ENCODE data around the gene COL19A1.

Gene COL19A1

GRCh38 chr6:69953491-69953890, 87.1 kb downstream of the COL19A1 start:
- Histone ChIP-seq H3K9me3 (ENCODE audit: control insufficient read depth, low read length) (no peaks in the 10 kb centered on the region), H3K4me2 (ENCODE audit: low read length, poor library complexity, severe bottlenecking) (no peak overlapping the region), H4K8ac (ENCODE audit: low read length) (no peak overlapping the region), H3K4me1 (ENCODE audit: control insufficient read depth, insufficient read depth, low read depth, low read length) (no peaks in the 10 kb centered on the region), H2AFZ (ENCODE audit: low read depth, low read length) (no peak overlapping the region), H2BK15ac (ENCODE audit: low read depth, poor library complexity, severe bottlenecking) (no peak overlapping the region), H3K14ac (ENCODE audit: low read length in 2 of 2) (no peak overlapping the region), H3K9ac (ENCODE audit: low read length) (no peak overlapping the region), H3K4ac (ENCODE audit: low read depth in 1 of 2, low read length in 2 of 2) (no peak overlapping the region), H3K27me3 (ENCODE audit: control insufficient read depth in 1 of 2, insufficient read depth in 1 of 2, low read length in 2 of 2) (no peaks in the 10 kb centered on the region), H2BK5ac (ENCODE audit: low read depth, low read length, poor library complexity, severe bottlenecking) (no peak overlapping the region), H3K36me3 (ENCODE audit: control insufficient read depth in 1 of 2, insufficient read depth in 2 of 2, low read depth in 1 of 2, low read length in 2 of 2) (no peaks in the 10 kb centered on the region), H3K4me3 (ENCODE audit: insufficient read depth in 1 of 2, low read depth in 1 of 2, low read length in 2 of 2) (no peak overlapping the region), H3K27ac (ENCODE audit: low read length, poor library complexity, severe bottlenecking) (no peak overlapping the region), H2BK12ac (ENCODE audit: low read length in 2 of 2) (no peak overlapping the region), H3K18ac (ENCODE audit: low read depth in 1 of 2, low read length in 2 of 2) (no peak overlapping the region), H2BK120ac (ENCODE audit: low read depth, low read length) (no peak overlapping the region), H3K79me1 (replicated peaks; ENCODE audit: low read length, poor library complexity, severe bottlenecking) (no peaks in the 10 kb centered on the region), H3K23ac (ENCODE audit: low read length in 2 of 2) (no peak overlapping the region), H2AK5ac (ENCODE audit: low read length, severe bottlenecking) (no peak overlapping the region), H4K91ac (ENCODE audit: low read length) (no peak overlapping the region)
- WGBS: no CpG with 5 or more reads among the region's 1 CpG
- DNase-seq: no peak

- H3K36me3 ChIP-seq (ENCODE audit: control insufficient read depth in 1 of 2, insufficient read depth in 2 of 2, low read depth in 1 of 2, low read length in 2 of 2): no peaks in the 10 kb centered on the region
- H4K91ac ChIP-seq (ENCODE audit: low read length): no peak overlapping the region
- H4K8ac ChIP-seq (ENCODE audit: low read length): no peak overlapping the region
- H3K4me3 ChIP-seq (ENCODE audit: insufficient read depth in 1 of 2, low read depth in 1 of 2, low read length in 2 of 2): no peak overlapping the region
- no peak overlapping the region for H3K9ac ChIP-seq (ENCODE audit: low read length)
- no peak overlapping the region for H3K4me2 ChIP-seq (ENCODE audit: low read length, poor library complexity, severe bottlenecking)
- H2AK5ac ChIP-seq (ENCODE audit: low read length, severe bottlenecking): no peak overlapping the region
- no peaks in the 10 kb centered on the region for H3K4me1 ChIP-seq (ENCODE audit: control insufficient read depth, insufficient read depth, low read depth, low read length)
- no peak overlapping the region for H3K4ac ChIP-seq (ENCODE audit: low read depth in 1 of 2, low read length in 2 of 2)
- H3K27me3 ChIP-seq (ENCODE audit: control insufficient read depth in 1 of 2, insufficient read depth in 1 of 2, low read length in 2 of 2): no peaks in the 10 kb centered on the region
- no peaks in the 10 kb centered on the region for H3K79me1 ChIP-seq (replicated peaks; ENCODE audit: low read length, poor library complexity, severe bottlenecking)
- no peak overlapping the region for H2BK120ac ChIP-seq (ENCODE audit: low read depth, low read length)
- H3K23ac ChIP-seq (ENCODE audit: low read length in 2 of 2): no peak overlapping the region
- no peak overlapping the region for H2BK5ac ChIP-seq (ENCODE audit: low read depth, low read length, poor library complexity, severe bottlenecking)
- no peak overlapping the region for H3K18ac ChIP-seq (ENCODE audit: low read depth in 1 of 2, low read length in 2 of 2)
- no peaks in the 10 kb centered on the region for H3K9me3 ChIP-seq (ENCODE audit: control insufficient read depth, low read length)
- WGBS: no CpG with 5 or more reads among the region's 1 CpG
- no peak overlapping the region for H2BK15ac ChIP-seq (ENCODE audit: low read depth, poor library complexity, severe bottlenecking)
- no peak for DNase-seq
- no peak overlapping the region for H2BK12ac ChIP-seq (ENCODE audit: low read length in 2 of 2)
- no peak overlapping the region for H3K14ac ChIP-seq (ENCODE audit: low read length in 2 of 2)
- no peak overlapping the region for H2AFZ ChIP-seq (ENCODE audit: low read depth, low read length)
- no peak overlapping the region for H3K27ac ChIP-seq (ENCODE audit: low read length, poor library complexity, severe bottlenecking)
Measured at GRCh38 chr6:69954733-69955132, 88.4 kb downstream of the COL19A1 start.

GRCh38 chr6:69957985-69958559, 91.7 kb downstream of the COL19A1 start:
- Histone ChIP-seq H4K91ac (ENCODE audit: low read length) (no peak overlapping the region), H3K18ac (ENCODE audit: low read depth in 1 of 2, low read length in 2 of 2) (no peak overlapping the region), H3K14ac (ENCODE audit: low read length in 2 of 2) (no peak overlapping the region), H2BK120ac (ENCODE audit: low read depth, low read length) (no peak overlapping the region), H3K9me3 (ENCODE audit: control insufficient read depth, low read length) (no peaks in the 10 kb centered on the region), H2AK5ac (ENCODE audit: low read length, severe bottlenecking) (no peak overlapping the region), H2BK5ac (ENCODE audit: low read depth, low read length, poor library complexity, severe bottlenecking) (no peak overlapping the region), H3K9ac (ENCODE audit: low read length) (no peak overlapping the region), H2BK15ac (ENCODE audit: low read depth, poor library complexity, severe bottlenecking) (no peak overlapping the region), H3K4me3 (ENCODE audit: insufficient read depth in 1 of 2, low read depth in 1 of 2, low read length in 2 of 2) (no peak overlapping the region), H3K4me2 (ENCODE audit: low read length, poor library complexity, severe bottlenecking) (no peak overlapping the region), H3K79me1 (replicated peaks; ENCODE audit: low read length, poor library complexity, severe bottlenecking) (no peaks in the 10 kb centered on the region), H3K23ac (ENCODE audit: low read length in 2 of 2) (no peak overlapping the region), H3K4me1 (ENCODE audit: control insufficient read depth, insufficient read depth, low read depth, low read length) (no peaks in the 10 kb centered on the region), H2BK12ac (ENCODE audit: low read length in 2 of 2) (peak overlapping the region in 1 of 2 experiments; percentile 65), H4K8ac (ENCODE audit: low read length) (no peak overlapping the region), H3K36me3 (ENCODE audit: control insufficient read depth in 1 of 2, insufficient read depth in 2 of 2, low read depth in 1 of 2, low read length in 2 of 2) (no peaks in the 10 kb centered on the region), H3K27ac (ENCODE audit: low read length, poor library complexity, severe bottlenecking) (no peak overlapping the region), H2AFZ (ENCODE audit: low read depth, low read length) (no peak overlapping the region), H3K4ac (ENCODE audit: low read depth in 1 of 2, low read length in 2 of 2) (peak overlapping the region in 1 of 2 experiments; percentile 19), H3K27me3 (ENCODE audit: control insufficient read depth in 1 of 2, insufficient read depth in 1 of 2, low read length in 2 of 2) (no peaks in the 10 kb centered on the region)
- WGBS: no CpG with 5 or more reads among the region's 3 CpGs
- peak; percentile 43 for DNase-seq

- Histone ChIP-seq H2BK120ac (ENCODE audit: low read depth, low read length) (no peak overlapping the region), H3K9ac (ENCODE audit: low read length) (no peak overlapping the region), H3K79me1 (replicated peaks; ENCODE audit: low read length, poor library complexity, severe bottlenecking) (no peaks in the 10 kb centered on the region), H2BK5ac (ENCODE audit: low read depth, low read length, poor library complexity, severe bottlenecking) (no peak overlapping the region), H2AFZ (ENCODE audit: low read depth, low read length) (no peak overlapping the region), H3K4me2 (ENCODE audit: low read length, poor library complexity, severe bottlenecking) (no peak overlapping the region), H3K18ac (ENCODE audit: low read depth in 1 of 2, low read length in 2 of 2) (no peak overlapping the region), H4K8ac (ENCODE audit: low read length) (no peak overlapping the region), H3K4ac (ENCODE audit: low read depth in 1 of 2, low read length in 2 of 2) (no peak overlapping the region), H4K91ac (ENCODE audit: low read length) (no peak overlapping the region), H3K4me3 (ENCODE audit: insufficient read depth in 1 of 2, low read depth in 1 of 2, low read length in 2 of 2) (no peak overlapping the region), H3K27ac (ENCODE audit: low read length, poor library complexity, severe bottlenecking) (no peak overlapping the region), H3K14ac (ENCODE audit: low read length in 2 of 2) (no peak overlapping the region), H2BK15ac (ENCODE audit: low read depth, poor library complexity, severe bottlenecking) (no peak overlapping the region), H3K9me3 (ENCODE audit: control insufficient read depth, low read length) (no peaks in the 10 kb centered on the region), H2AK5ac (ENCODE audit: low read length, severe bottlenecking) (no peak overlapping the region), H3K36me3 (ENCODE audit: control insufficient read depth in 1 of 2, insufficient read depth in 2 of 2, low read depth in 1 of 2, low read length in 2 of 2) (no peaks in the 10 kb centered on the region), H2BK12ac (ENCODE audit: low read length in 2 of 2) (no peak overlapping the region), H3K23ac (ENCODE audit: low read length in 2 of 2) (no peak overlapping the region), H3K4me1 (ENCODE audit: control insufficient read depth, insufficient read depth, low read depth, low read length) (no peaks in the 10 kb centered on the region), H3K27me3 (ENCODE audit: control insufficient read depth in 1 of 2, insufficient read depth in 1 of 2, low read length in 2 of 2) (no peaks in the 10 kb centered on the region)
- DNase-seq: peak; percentile 77
- WGBS: 60% methylated on average over 1 of the region's 1 CpG
Measured at GRCh38 chr6:69958978-69959377, 92.6 kb downstream of the COL19A1 start.

All from mesenchymal stem cell (in vitro differentiated cells and primary cell).